ENCODE results near the gene APCDD1L.

The APCDD1L gene

DNA sequence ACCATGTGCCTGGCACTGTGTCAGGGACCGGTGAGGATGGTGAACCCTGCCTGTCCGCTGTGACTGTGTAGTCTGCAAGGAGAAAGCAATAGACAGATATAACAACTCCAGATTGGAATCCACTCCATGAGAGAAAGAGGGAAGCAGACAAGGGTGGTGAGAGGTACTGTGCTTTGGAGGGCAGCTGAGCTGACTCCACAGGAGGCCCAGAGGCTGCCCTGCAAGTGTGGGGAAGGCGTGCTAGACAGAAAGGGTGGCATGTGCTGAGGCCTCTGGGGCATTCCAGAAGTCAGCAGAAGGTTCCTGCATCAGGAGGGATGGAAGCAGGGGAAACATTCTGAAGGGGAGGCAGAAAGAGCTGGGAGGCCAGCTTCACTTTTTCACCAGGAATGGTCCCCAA lies 39.3 kb upstream of the APCDD1L start:
- TF ChIP-seq SPI1 (IDR thresholded peaks at IDR 0.05; ENCODE audit: borderline replicate concordance, low read depth) (no peak), CTCF (IDR thresholded peaks at IDR 0.05; ENCODE audit: insufficient read depth, low read length) (no peak), GABPA (IDR thresholded peaks at IDR 0.05; ENCODE audit: low read depth) (no peak), POLR2AphosphoS5 (IDR thresholded peaks at IDR 0.05; ENCODE audit: low read depth) (no peak)
- TF ChIP-seq, protein P1, sequence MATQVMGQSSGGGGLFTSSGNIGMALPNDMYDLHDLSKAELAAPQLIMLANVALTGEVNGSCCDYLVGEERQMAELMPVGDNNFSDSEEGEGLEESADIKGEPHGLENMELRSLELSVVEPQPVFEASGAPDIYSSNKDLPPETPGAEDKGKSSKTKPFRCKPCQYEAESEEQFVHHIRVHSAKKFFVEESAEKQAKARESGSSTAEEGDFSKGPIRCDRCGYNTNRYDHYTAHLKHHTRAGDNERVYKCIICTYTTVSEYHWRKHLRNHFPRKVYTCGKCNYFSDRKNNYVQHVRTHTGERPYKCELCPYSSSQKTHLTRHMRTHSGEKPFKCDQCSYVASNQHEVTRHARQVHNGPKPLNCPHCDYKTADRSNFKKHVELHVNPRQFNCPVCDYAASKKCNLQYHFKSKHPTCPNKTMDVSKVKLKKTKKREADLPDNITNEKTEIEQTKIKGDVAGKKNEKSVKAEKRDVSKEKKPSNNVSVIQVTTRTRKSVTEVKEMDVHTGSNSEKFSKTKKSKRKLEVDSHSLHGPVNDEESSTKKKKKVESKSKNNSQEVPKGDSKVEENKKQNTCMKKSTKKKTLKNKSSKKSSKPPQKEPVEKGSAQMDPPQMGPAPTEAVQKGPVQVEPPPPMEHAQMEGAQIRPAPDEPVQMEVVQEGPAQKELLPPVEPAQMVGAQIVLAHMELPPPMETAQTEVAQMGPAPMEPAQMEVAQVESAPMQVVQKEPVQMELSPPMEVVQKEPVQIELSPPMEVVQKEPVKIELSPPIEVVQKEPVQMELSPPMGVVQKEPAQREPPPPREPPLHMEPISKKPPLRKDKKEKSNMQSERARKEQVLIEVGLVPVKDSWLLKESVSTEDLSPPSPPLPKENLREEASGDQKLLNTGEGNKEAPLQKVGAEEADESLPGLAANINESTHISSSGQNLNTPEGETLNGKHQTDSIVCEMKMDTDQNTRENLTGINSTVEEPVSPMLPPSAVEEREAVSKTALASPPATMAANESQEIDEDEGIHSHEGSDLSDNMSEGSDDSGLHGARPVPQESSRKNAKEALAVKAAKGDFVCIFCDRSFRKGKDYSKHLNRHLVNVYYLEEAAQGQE (IDR thresholded peaks at IDR 0.05; ENCODE audit: insufficient replicate concordance, low read depth): no peak
- Histone ChIP-seq H3K4me3 (replicated peaks; ENCODE audit: insufficient read depth, low read length) (no peak overlapping the region), H3K27ac (replicated peaks) (no peak overlapping the region), H3K27me3 (ENCODE audit: insufficient read depth, poor library complexity, severe bottlenecking) (peaks cover 5% of the 10 kb centered on the region)
- no peak for DNase-seq (ENCODE audit: low read depth in 1 of 2, low spot score in 1 of 2)

DNA sequence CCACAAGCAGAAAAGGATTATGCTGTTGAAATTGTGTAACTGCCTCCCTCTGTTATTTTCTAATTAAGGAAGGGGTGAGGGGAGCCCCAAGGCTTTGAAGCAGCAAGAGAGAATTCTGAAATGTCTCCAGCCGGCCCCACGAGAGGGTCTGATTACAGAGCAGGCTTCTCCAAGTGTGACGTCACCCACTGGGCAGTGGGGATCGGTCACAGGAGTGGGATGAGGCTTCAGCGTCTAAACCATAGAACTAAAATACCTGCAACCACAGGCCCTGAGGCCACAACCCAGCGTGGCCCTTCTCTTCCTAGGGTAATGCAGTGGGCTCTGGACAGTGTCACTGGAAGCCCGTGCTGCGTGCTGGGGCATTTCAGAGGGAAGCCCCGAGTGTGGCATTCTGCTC lies 38.6 kb upstream of the APCDD1L start:
- Histone ChIP-seq H3K4me3 (replicated peaks; ENCODE audit: insufficient read depth, low read length) (no peak overlapping the region), H3K27me3 (ENCODE audit: insufficient read depth, poor library complexity, severe bottlenecking) (peaks cover 5% of the 10 kb centered on the region), H3K27ac (replicated peaks) (no peak overlapping the region)
- TF ChIP-seq CTCF (IDR thresholded peaks at IDR 0.05; ENCODE audit: insufficient read depth, low read length) (no peak), POLR2AphosphoS5 (IDR thresholded peaks at IDR 0.05; ENCODE audit: low read depth) (no peak), GABPA (IDR thresholded peaks at IDR 0.05; ENCODE audit: low read depth) (no peak), SPI1 (IDR thresholded peaks at IDR 0.05; ENCODE audit: borderline replicate concordance, low read depth) (no peak)
- TF ChIP-seq, protein P1 (IDR thresholded peaks at IDR 0.05; ENCODE audit: insufficient replicate concordance, low read depth): no peak
- DNase-seq (ENCODE audit: low read depth in 1 of 2, low spot score in 1 of 2): no peak

DNA sequence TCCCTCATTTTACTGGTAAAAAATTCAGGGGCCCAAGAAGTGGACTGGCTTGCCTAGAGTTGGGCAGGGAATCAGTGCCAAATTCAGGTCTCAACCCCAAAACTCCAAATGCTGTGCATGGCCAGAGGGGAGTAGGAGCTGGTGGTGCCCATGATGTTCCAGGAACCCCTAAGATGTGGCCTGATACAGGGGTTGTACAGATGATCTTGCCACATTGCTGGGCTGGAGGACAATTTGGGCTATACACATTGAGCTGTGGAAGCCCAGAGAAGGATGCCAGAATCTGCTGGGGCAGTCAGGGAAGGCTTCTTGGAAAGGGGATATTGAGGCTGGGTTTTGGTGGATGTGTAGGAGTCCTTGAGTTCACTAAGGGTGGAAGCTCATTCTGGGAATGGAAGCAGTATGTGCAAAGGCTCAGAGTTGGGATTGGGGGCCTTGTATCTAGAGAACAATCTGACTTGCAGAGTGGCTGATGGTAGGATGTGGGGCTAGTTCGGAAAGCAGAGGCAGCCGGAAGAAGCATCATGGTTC lies 38.0 kb upstream of the APCDD1L start:
- Histone ChIP-seq H3K27ac (replicated peaks) (no peak overlapping the region), H3K27me3 (ENCODE audit: insufficient read depth, poor library complexity, severe bottlenecking) (peaks cover 2% of the 10 kb centered on the region), H3K4me3 (replicated peaks; ENCODE audit: insufficient read depth, low read length) (no peak overlapping the region)
- TF ChIP-seq POLR2AphosphoS5 (IDR thresholded peaks at IDR 0.05; ENCODE audit: low read depth): no peak
- TF ChIP-seq SPI1 (IDR thresholded peaks at IDR 0.05; ENCODE audit: borderline replicate concordance, low read depth): no peak
- TF ChIP-seq CTCF (IDR thresholded peaks at IDR 0.05; ENCODE audit: insufficient read depth, low read length): no peak
- TF ChIP-seq GABPA (IDR thresholded peaks at IDR 0.05; ENCODE audit: low read depth): no peak
- TF ChIP-seq, protein P1 (IDR thresholded peaks at IDR 0.05; ENCODE audit: insufficient replicate concordance, low read depth): no peak
- DNase-seq (ENCODE audit: low read depth in 1 of 2, low spot score in 1 of 2): no peak

Measured in HL-60 (cell line).